ENCODE data around the gene CIB4. TPM values are rescaled to one million over a fixed set of nuclear protein-coding genes. Genes with fewer than 3 reads are reported as not detected.

Gene CIB4
- total RNA-seq, 1 experiment from 2014 or later, result not detected

GRCh38 chr2:26612034-26612433 lies 29.1 kb downstream of the CIB4 start (continued):
- TF ChIP-seq ARID4B (CRISPR knock-in tag; IDR thresholded peaks at IDR 0.05; ENCODE audit: borderline replicate concordance) (no peak), ZNF219 (CRISPR knock-in tag; IDR thresholded peaks at IDR 0.05; ENCODE audit: borderline replicate concordance) (no peak), PRDM15 (CRISPR knock-in tag; IDR thresholded peaks at IDR 0.05) (no peak), ZNF425 (CRISPR knock-in tag; conservative IDR thresholded peaks at IDR 0.05) (no peak)

- no peak for DNase-seq (ENCODE audit: low spot score)
- Mint-ChIP-seq H3K27ac (no peak overlapping the region), H3K4me3 (no peak overlapping the region), H3K4me1 (peaks cover 31% of the 10 kb centered on the region), H3K27me3 (ENCODE audit: low read depth) (no peaks in the 10 kb centered on the region), H3K36me3 (no peaks in the 10 kb centered on the region), H3K9me3 (no peaks in the 10 kb centered on the region)
- ChIA-PET CTCF (interaction anchor here (1.3 kb wide), 1 partner anchor 129 kb away, joined by 3 read pairs; no protein-coding TSS in a partner anchor), POLR2A (no interaction called here)
- no peak for TF ChIP-seq GABPB1 (CRISPR knock-in tag; IDR thresholded peaks at IDR 0.05)
- TF ChIP-seq ARID4B (CRISPR knock-in tag; IDR thresholded peaks at IDR 0.05; ENCODE audit: borderline replicate concordance), result no peak
- no peak for TF ChIP-seq ZNF263 (CRISPR knock-in tag; IDR thresholded peaks at IDR 0.05; ENCODE audit: low read depth)
- no peak for TF ChIP-seq ZNF512 (CRISPR knock-in tag; IDR thresholded peaks at IDR 0.05; ENCODE audit: borderline replicate concordance)
- no peak for TF ChIP-seq NFATC4 (CRISPR knock-in tag; IDR thresholded peaks at IDR 0.05)
- no peak for TF ChIP-seq ZNF425 (CRISPR knock-in tag; conservative IDR thresholded peaks at IDR 0.05)
- no peak for TF ChIP-seq FOXP1 (CRISPR knock-in tag; IDR thresholded peaks at IDR 0.05; ENCODE audit: borderline replicate concordance)
- ATAC-seq, result no peak
Observed at GRCh38 chr2:26610504-26611335, 30.4 kb downstream of the CIB4 start.

Data from WTC11 (cell line).